ENCODE data around the gene OCRL.
A peak's percentile ranks its signal among the peaks of the same experiment; 100 is the strongest.

The OCRL gene

GRCh38 chrX:129540068-129540653 is at the start of gene OCRL:
Gene OCRL (plus strand): TSS chrX:129540259. CDS start chrX:129540440, 181 bp downstream.
- peak; percentile 54 for DNase-seq

- DNase-seq = no peak
These were observed 49.7 kb upstream of the OCRL start for GRCh38 chrX:129490330-129490729.

GRCh38 chrX:129493643-129494042 is 46.4 kb upstream of the OCRL start:
- no peak for DNase-seq

- no peak for DNase-seq
These were observed 45.2 kb upstream of the OCRL start for GRCh38 chrX:129494887-129495286.

GRCh38 chrX:129495900-129496299 is 44.2 kb upstream of the OCRL start:
- no peak for DNase-seq

GRCh38 chrX:129496625-129497024 is 43.4 kb upstream of the OCRL start:
- DNase-seq = no peak

GRCh38 chrX:129497146-129497843 is 42.8 kb upstream of the OCRL start:
- no peak for DNase-seq

GRCh38 chrX:129510331-129510730 is 29.7 kb upstream of the OCRL start:
- DNase-seq = no peak

GRCh38 chrX:129511689-129512088 is 28.4 kb upstream of the OCRL start:
- DNase-seq = no peak

- DNase-seq = no peak
These were observed 27.6 kb upstream of the OCRL start for GRCh38 chrX:129512409-129512808.

GRCh38 chrX:129516402-129516801 is 23.7 kb upstream of the OCRL start:
- no peak for DNase-seq

GRCh38 chrX:129520151-129520550 is 19.9 kb upstream of the OCRL start:
- no peak for DNase-seq

GRCh38 chrX:129522184-129523078 is 17.6 kb upstream of the OCRL start:
- peak; percentile 12 for DNase-seq

- DNase-seq = no peak
These were observed 16.8 kb upstream of the OCRL start, which contains the start of gene SMARCA1 for GRCh38 chrX:129523079-129523911. Gene SMARCA1 (minus strand): TSS chrX:129523490. CDS start chrX:129523370, 120 bp downstream.

- DNase-seq = no peak
These were observed 15.7 kb upstream of the OCRL start for GRCh38 chrX:129524250-129524850.

GRCh38 chrX:129525162-129525561 is 14.9 kb upstream of the OCRL start:
- DNase-seq = no peak

- DNase-seq = no peak
These were observed 14.2 kb upstream of the OCRL start for GRCh38 chrX:129525896-129526295.

- DNase-seq = no peak
These were observed 10.3 kb upstream of the OCRL start for GRCh38 chrX:129529685-129530281.

- DNase-seq = no peak
These were observed 9.6 kb upstream of the OCRL start for GRCh38 chrX:129530410-129530809.

- no peak for DNase-seq
These were observed 8.9 kb upstream of the OCRL start for GRCh38 chrX:129531132-129531531.

GRCh38 chrX:129534816-129535578 is 5.1 kb upstream of the OCRL start:
- DNase-seq = no peak
